ENCODE results near the gene PHKG2.

The PHKG2 gene

GRCh38 chr16:30728899-30729672, 19.1 kb upstream of the PHKG2 start:
- FAIRE-seq, result no peak

GRCh38 chr16:30731411-30731810, 16.8 kb upstream of the PHKG2 start:
- no peak for FAIRE-seq

- no peak for FAIRE-seq
Observed at GRCh38 chr16:30736995-30737793, 11.0 kb upstream of the PHKG2 start.

GRCh38 chr16:30737794-30738648, 10.2 kb upstream of the PHKG2 start:
- no peak for FAIRE-seq

- no peak for FAIRE-seq
Observed at GRCh38 chr16:30738984-30739951, 9.0 kb upstream of the PHKG2 start.

GRCh38 chr16:30740364-30741251, 7.6 kb upstream of the PHKG2 start:
- FAIRE-seq, result no peak

GRCh38 chr16:30741461-30741914, 6.7 kb upstream of the PHKG2 start:
- no peak for FAIRE-seq

- FAIRE-seq, result no peak
Observed at GRCh38 chr16:30743716-30744115, 4.5 kb upstream of the PHKG2 start.

- FAIRE-seq, result no peak
Observed at GRCh38 chr16:30744183-30744582, 4.0 kb upstream of the PHKG2 start.

GRCh38 chr16:30745082-30745481, 3.1 kb upstream of the PHKG2 start:
- no peak for FAIRE-seq

GRCh38 chr16:30746638-30747175, 1.5 kb upstream of the PHKG2 start:
- no peak for FAIRE-seq

GRCh38 chr16:30747331-30747730, 894 bp upstream of the PHKG2 start:
- FAIRE-seq, result no peak

- no peak for FAIRE-seq
Observed at GRCh38 chr16:30748634-30749445, 615 bp downstream of the PHKG2 start.

GRCh38 chr16:30750201-30750600, 2.0 kb downstream of the PHKG2 start:
- FAIRE-seq, result no peak

GRCh38 chr16:30750876-30751465, 2.7 kb downstream of the PHKG2 start:
- FAIRE-seq, result no peak

- FAIRE-seq, result no peak
Observed at GRCh38 chr16:30753596-30753995, 5.4 kb downstream of the PHKG2 start.

GRCh38 chr16:30755955-30756780, 7.9 kb downstream of the PHKG2 start:
- no peak for FAIRE-seq

- FAIRE-seq, result no peak
Observed at GRCh38 chr16:30756781-30757100, 8.5 kb downstream of the PHKG2 start.
